Subcutaneous abdominal adipose tissue (tissue), 5 donors: ENCODE measurements around the gene FBXL17.

Experiments used
- H3K27ac ChIP-seq: one replicate; pipeline ENCODE4 v1.7.0; 2013; ENCODE audit warnings: low read depth, mild to moderate bottlenecking, inconsistent platforms, low read length, moderate library complexity
- H3K27me3 ChIP-seq, 5 donors: one replicate each; pipeline ENCODE4 v1.7.0; 2013; ENCODE audit warnings: low read length in 5 of 5, inconsistent platforms in 1 of 5; ENCODE audit not compliant: control insufficient read depth in 5 of 5, insufficient read depth in 4 of 5
- H3K36me3 ChIP-seq, 5 donors: one replicate each; pipeline ENCODE4 v1.7.0; 2013; ENCODE audit warnings: low read length in 5 of 5; ENCODE audit not compliant: control insufficient read depth in 5 of 5, insufficient read depth in 5 of 5
- H3K4me1 ChIP-seq, 5 donors: one replicate each; pipeline ENCODE4 v1.7.0; 2013; ENCODE audit warnings: low read length in 5 of 5, mild to moderate bottlenecking in 3 of 5, moderate library complexity in 1 of 5; ENCODE audit not compliant: control insufficient read depth in 5 of 5, insufficient read depth in 5 of 5
- H3K4me3 ChIP-seq, 5 donors: one replicate each; pipeline ENCODE4 v1.7.0; 2013; ENCODE audit warnings: low read length in 5 of 5, low read depth in 1 of 5
- H3K9ac ChIP-seq, 5 donors: one replicate each; pipeline ENCODE4 v1.7.0; 2013; ENCODE audit warnings: low read length in 5 of 5, mild to moderate bottlenecking in 4 of 5, moderate library complexity in 3 of 5
- H3K9me3 ChIP-seq, 5 donors: one replicate each; pipeline ENCODE4 v1.7.0; 2013; ENCODE audit warnings: low read length in 5 of 5; ENCODE audit not compliant: control insufficient read depth in 5 of 5
- donor health status: healthy.
- donor health status: healthy.
- donor health status: healthy.
- donor health status: healthy.
- donor health status: healthy.

Gene FBXL17

GRCh38 chr5:107817436-107817835 lies 564.5 kb downstream of the FBXL17 start:
- no peaks in the 10 kb centered on the region for H3K27me3 ChIP-seq
- no peaks in the 10 kb centered on the region for H3K4me1 ChIP-seq
- no peak overlapping the region for H3K9ac ChIP-seq
- no peaks in the 10 kb centered on the region for H3K36me3 ChIP-seq
- no peak overlapping the region for H3K27ac ChIP-seq
- peaks cover 0 to 7% (median 4%) of the 10 kb centered on the region in 5 donors for H3K9me3 ChIP-seq
- no peak overlapping the region for H3K4me3 ChIP-seq

- no peak overlapping the region for H3K9ac ChIP-seq
These were observed 566.8 kb downstream of the FBXL17 start for GRCh38 chr5:107815109-107815508.

GRCh38 chr5:107814183-107814827 lies 567.6 kb downstream of the FBXL17 start:
- no peaks in the 10 kb centered on the region for H3K36me3 ChIP-seq
- no peaks in the 10 kb centered on the region for H3K9me3 ChIP-seq
- H3K27me3 ChIP-seq: no peaks in the 10 kb centered on the region
- H3K4me1 ChIP-seq: no peaks in the 10 kb centered on the region
- no peak overlapping the region for H3K27ac ChIP-seq
- H3K4me3 ChIP-seq: no peak overlapping the region
- no peak overlapping the region for H3K9ac ChIP-seq

More at GRCh38 chr5:107815109-107815508, 566.8 kb downstream of the FBXL17 start:
- no peak overlapping the region for H3K27ac ChIP-seq
- H3K36me3 ChIP-seq: no peaks in the 10 kb centered on the region
- H3K4me1 ChIP-seq: no peaks in the 10 kb centered on the region
- no peak overlapping the region for H3K4me3 ChIP-seq
- no peaks in the 10 kb centered on the region for H3K9me3 ChIP-seq
- H3K27me3 ChIP-seq: no peaks in the 10 kb centered on the region

- Histone ChIP-seq H3K9ac (no peak overlapping the region), H3K4me3 (no peak overlapping the region), H3K27ac (no peak overlapping the region), H3K9me3 (no peaks in the 10 kb centered on the region), H3K4me1 (no peaks in the 10 kb centered on the region), H3K27me3 (peaks cover 0 to 2% (median 0%) of the 10 kb centered on the region in 5 donors), H3K36me3 (no peaks in the 10 kb centered on the region)
These were observed 568.3 kb downstream of the FBXL17 start for GRCh38 chr5:107813559-107813958.

- Histone ChIP-seq H3K9ac (no peak overlapping the region), H3K4me3 (no peak overlapping the region), H3K27me3 (peaks cover 0 to 3% (median 0%) of the 10 kb centered on the region in 5 donors), H3K36me3 (no peaks in the 10 kb centered on the region), H3K9me3 (no peaks in the 10 kb centered on the region), H3K27ac (no peak overlapping the region), H3K4me1 (no peaks in the 10 kb centered on the region)
These were observed 569.2 kb downstream of the FBXL17 start for GRCh38 chr5:107812570-107813141.

- H3K36me3 ChIP-seq: no peaks in the 10 kb centered on the region
- no peak overlapping the region for H3K4me3 ChIP-seq
- H3K9me3 ChIP-seq: no peaks in the 10 kb centered on the region
- H3K9ac ChIP-seq: no peak overlapping the region
- no peak overlapping the region for H3K27ac ChIP-seq
- peaks cover 0 to 3% (median 0%) of the 10 kb centered on the region in 5 donors for H3K27me3 ChIP-seq
- no peaks in the 10 kb centered on the region for H3K4me1 ChIP-seq
These were observed 572.5 kb downstream of the FBXL17 start for GRCh38 chr5:107809201-107810034.
